ENCODE results near the gene MAJIN. TPM values are rescaled to one million over a fixed set of nuclear protein-coding genes. Genes with fewer than 3 reads are reported as not detected.

The MAJIN gene
- total and polyA plus RNA-seq, 9 of the 15 experiments (the other 6 are each of a cell fraction or from before 2014, with no cell fraction given), result 0.17 to 0.83 (median 0.24) TPM; not detected in 2

DNA sequence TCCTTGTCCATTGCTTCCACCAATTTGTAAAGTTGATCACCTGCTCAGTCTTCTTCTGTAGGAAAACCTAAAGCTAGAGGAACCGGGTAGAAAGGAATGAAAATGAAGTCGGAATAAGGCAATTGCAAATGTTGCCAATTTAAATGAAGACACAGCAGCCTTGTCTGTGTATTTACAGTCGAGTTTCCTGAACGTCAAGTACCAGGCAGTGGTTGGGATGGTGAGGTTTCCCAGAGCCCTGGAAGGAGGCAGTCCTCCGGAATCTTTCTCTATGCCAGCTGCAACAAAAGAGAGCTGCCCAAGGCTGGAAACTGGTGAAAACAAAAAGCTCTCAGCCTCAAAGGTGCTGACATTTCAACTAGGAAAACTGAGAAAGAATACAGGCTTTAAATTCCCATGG is 17.7 kb downstream of the MAJIN start (continued):
- TF ChIP-seq, protein P1, sequence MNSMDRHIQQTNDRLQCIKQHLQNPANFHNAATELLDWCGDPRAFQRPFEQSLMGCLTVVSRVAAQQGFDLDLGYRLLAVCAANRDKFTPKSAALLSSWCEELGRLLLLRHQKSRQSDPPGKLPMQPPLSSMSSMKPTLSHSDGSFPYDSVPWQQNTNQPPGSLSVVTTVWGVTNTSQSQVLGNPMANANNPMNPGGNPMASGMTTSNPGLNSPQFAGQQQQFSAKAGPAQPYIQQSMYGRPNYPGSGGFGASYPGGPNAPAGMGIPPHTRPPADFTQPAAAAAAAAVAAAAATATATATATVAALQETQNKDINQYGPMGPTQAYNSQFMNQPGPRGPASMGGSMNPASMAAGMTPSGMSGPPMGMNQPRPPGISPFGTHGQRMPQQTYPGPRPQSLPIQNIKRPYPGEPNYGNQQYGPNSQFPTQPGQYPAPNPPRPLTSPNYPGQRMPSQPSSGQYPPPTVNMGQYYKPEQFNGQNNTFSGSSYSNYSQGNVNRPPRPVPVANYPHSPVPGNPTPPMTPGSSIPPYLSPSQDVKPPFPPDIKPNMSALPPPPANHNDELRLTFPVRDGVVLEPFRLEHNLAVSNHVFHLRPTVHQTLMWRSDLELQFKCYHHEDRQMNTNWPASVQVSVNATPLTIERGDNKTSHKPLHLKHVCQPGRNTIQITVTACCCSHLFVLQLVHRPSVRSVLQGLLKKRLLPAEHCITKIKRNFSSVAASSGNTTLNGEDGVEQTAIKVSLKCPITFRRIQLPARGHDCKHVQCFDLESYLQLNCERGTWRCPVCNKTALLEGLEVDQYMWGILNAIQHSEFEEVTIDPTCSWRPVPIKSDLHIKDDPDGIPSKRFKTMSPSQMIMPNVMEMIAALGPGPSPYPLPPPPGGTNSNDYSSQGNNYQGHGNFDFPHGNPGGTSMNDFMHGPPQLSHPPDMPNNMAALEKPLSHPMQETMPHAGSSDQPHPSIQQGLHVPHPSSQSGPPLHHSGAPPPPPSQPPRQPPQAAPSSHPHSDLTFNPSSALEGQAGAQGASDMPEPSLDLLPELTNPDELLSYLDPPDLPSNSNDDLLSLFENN (IDR thresholded peaks at IDR 0.05; ENCODE audit: low read depth in 2 of 2, low read length in 2 of 2), result no peak
- TF ChIP-seq MAFF (IDR thresholded peaks at IDR 0.05; ENCODE audit: low read length) (no peak), ZNF408 (CRISPR knock-in tag; IDR thresholded peaks at IDR 0.05; ENCODE audit: low read depth) (no peak), TRIM28 (IDR thresholded peaks at IDR 0.05) (no peak), SETDB1 (IDR thresholded peaks at IDR 0.05; ENCODE audit: low read length) (no peak), ZFP36 (IDR thresholded peaks at IDR 0.05; ENCODE audit: low read depth, low read length, partially characterized antibody) (no peak), POLR2G (IDR thresholded peaks at IDR 0.05; ENCODE audit: low read depth, low read length) (no peak), RB1 (IDR thresholded peaks at IDR 0.05; ENCODE audit: low read depth) (no peak), ZNF133 (CRISPR knock-in tag; IDR thresholded peaks at IDR 0.05) (no peak), MCM2 (IDR thresholded peaks at IDR 0.05; ENCODE audit: low read depth) (no peak)
- TF ChIP-seq, protein P2, sequence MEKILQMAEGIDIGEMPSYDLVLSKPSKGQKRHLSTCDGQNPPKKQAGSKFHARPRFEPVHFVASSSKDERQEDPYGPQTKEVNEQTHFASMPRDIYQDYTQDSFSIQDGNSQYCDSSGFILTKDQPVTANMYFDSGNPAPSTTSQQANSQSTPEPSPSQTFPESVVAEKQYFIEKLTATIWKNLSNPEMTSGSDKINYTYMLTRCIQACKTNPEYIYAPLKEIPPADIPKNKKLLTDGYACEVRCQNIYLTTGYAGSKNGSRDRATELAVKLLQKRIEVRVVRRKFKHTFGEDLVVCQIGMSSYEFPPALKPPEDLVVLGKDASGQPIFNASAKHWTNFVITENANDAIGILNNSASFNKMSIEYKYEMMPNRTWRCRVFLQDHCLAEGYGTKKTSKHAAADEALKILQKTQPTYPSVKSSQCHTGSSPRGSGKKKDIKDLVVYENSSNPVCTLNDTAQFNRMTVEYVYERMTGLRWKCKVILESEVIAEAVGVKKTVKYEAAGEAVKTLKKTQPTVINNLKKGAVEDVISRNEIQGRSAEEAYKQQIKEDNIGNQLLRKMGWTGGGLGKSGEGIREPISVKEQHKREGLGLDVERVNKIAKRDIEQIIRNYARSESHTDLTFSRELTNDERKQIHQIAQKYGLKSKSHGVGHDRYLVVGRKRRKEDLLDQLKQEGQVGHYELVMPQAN (IDR thresholded peaks at IDR 0.05; ENCODE audit: borderline replicate concordance), result no peak

Data from K562 (cell line).